Keratinocyte (primary cell): Measurements from ENCODE around the gene ERC1. TPM values are rescaled to one million over a fixed set of nuclear protein-coding genes. Genes with fewer than 3 reads are reported as not detected.

Experiments used
- DNase-seq: peaks from one replicate; pipeline ENCODE4 v3.0.0-alpha.2; 2011; ENCODE audit warnings: low read depth, missing footprints, low spot score
- FAIRE-seq: peaks from 2 replicates; lab custom pipeline; 2011; peaks lifted over from hg19 to GRCh38; lab: Jason Lieb, UNC
- H2AFZ ChIP-seq: 2 replicates; pipeline ENCODE4 v1.6.0; 2012; ENCODE audit warnings: low read length, control low read depth, inconsistent platforms; ENCODE audit not compliant: control insufficient read depth
- H3K27ac ChIP-seq: 2 replicates; pipeline ENCODE4 v1.5.1; 2011; ENCODE audit warnings: low read length; ENCODE audit not compliant: control insufficient read depth, insufficient read depth
- H3K27me3 ChIP-seq: 3 replicates; pipeline ENCODE4 v1.6.0; 2011; ENCODE audit warnings: low read length; ENCODE audit not compliant: control insufficient read depth, insufficient read depth; ENCODE audit errors: extremely low read depth
- H3K36me3 ChIP-seq, 2 experiments: 2 replicates in 1 of 2; 3 replicates in 1 of 2; pipeline ENCODE4 v1.5.1; 2011; ENCODE audit warnings: low read length in 2 of 2, mild to moderate bottlenecking in 1 of 2; ENCODE audit not compliant: control insufficient read depth in 2 of 2, insufficient read depth in 2 of 2; ENCODE audit errors: extremely low read depth in 1 of 2
- H3K4me1 ChIP-seq: 3 replicates; pipeline ENCODE4 v1.5.1; 2011; ENCODE audit warnings: low read length; ENCODE audit not compliant: control insufficient read depth, insufficient read depth; ENCODE audit errors: extremely low read depth
- H3K4me2 ChIP-seq: 3 replicates; pipeline ENCODE4 v1.6.0; 2011; ENCODE audit warnings: low read depth, low read length; ENCODE audit not compliant: control insufficient read depth, insufficient read depth; ENCODE audit errors: extremely low read depth
- H3K4me3 ChIP-seq, 3 experiments: fragments of 200-600 bp in 1 of 3; sonication (generic) in 1 of 3; 2 replicates in 2 of 3; 3 replicates in 1 of 3; pipeline ENCODE4 v1.5.1; 2011 to 2016; ENCODE audit warnings: low read length in 3 of 3, mild to moderate bottlenecking in 3 of 3, control low read depth in 2 of 3, inconsistent platforms in 1 of 3, low read depth in 1 of 3, mixed read lengths in 1 of 3, mixed run types in 1 of 3, moderate library complexity in 1 of 3; ENCODE audit not compliant: control insufficient read depth in 2 of 3, insufficient read depth in 2 of 3; ENCODE audit errors: extremely low read depth in 1 of 3
- H3K79me2 ChIP-seq: 2 replicates; pipeline ENCODE4 v1.6.0; 2012; ENCODE audit warnings: low read length; ENCODE audit not compliant: control insufficient read depth, insufficient read depth
- H3K9ac ChIP-seq: 3 replicates; pipeline ENCODE4 v1.6.0; 2011; ENCODE audit warnings: low read length; ENCODE audit not compliant: control insufficient read depth, insufficient read depth; ENCODE audit errors: extremely low read depth
- H3K9me1 ChIP-seq: 3 replicates; pipeline ENCODE4 v1.6.0; 2011; ENCODE audit warnings: low read length; ENCODE audit not compliant: control insufficient read depth, insufficient read depth; ENCODE audit errors: extremely low read depth
- H3K9me3 ChIP-seq: 2 replicates; pipeline ENCODE4 v1.5.1; 2012; ENCODE audit warnings: low read depth, low read length; ENCODE audit not compliant: control insufficient read depth
- H4K20me1 ChIP-seq: 3 replicates; pipeline ENCODE4 v1.6.0; 2011; ENCODE audit warnings: low read length; ENCODE audit not compliant: control insufficient read depth, insufficient read depth; ENCODE audit errors: extremely low read depth
- EZH2 ChIP-seq: IDR thresholded peaks from one replicate; pipeline ENCODE4 v1.6.1; 2012; ENCODE audit warnings: inconsistent platforms, mild to moderate bottlenecking, low read length, moderate library complexity
- dilution Hi-C: fragments of 300-500 bp; cut with MboI; formaldehyde crosslinking; loops from one replicate; pipeline ENCODE4 v1.7.0; 2020; ENCODE audit warnings: low sequenced_read_pairs; ENCODE audit not compliant: extremely low pct_ligation_motif_present
- polyA plus RNA-seq, 5 experiments: library from polyadenylated mRNA; depleted of rRNA in 3 of 5; stranded (reverse) in 3 of 5; stranded (forward) in 1 of 5; unstranded in 1 of 5; fragments of >200 nt; gene quantifications; 1 replicate in 1 of 5; 2 replicates in 3 of 5; 3 replicates in 1 of 5; pipeline versions ENCODE4 v1.2.1 to v1.2.3, GENCODE V29; 2011 to 2012; ENCODE audit warnings: missing spikeins in 2 of 5, low read depth in 1 of 5, low replicate concordance in 1 of 5
- TF ChIP-seq, protein P1 (sequence below), 3 experiments: IDR thresholded peaks in 1 of 3; conservative IDR thresholded peaks in 1 of 3; optimal IDR thresholded peaks in 1 of 3; 2 replicates in 2 of 3; 3 replicates in 1 of 3; pipeline versions ENCODE3 to v1.5.1; 2011; ENCODE audit warnings: low read length in 3 of 3, mild to moderate bottlenecking in 3 of 3, moderate library complexity in 2 of 3, control low read depth in 1 of 3, inconsistent platforms in 1 of 3; ENCODE audit not compliant: insufficient read depth in 2 of 3; ENCODE audit errors: extremely low read depth in 1 of 3

ERC1 gene
- polyA plus RNA-seq, 1 donor (not counting 4 experiments of a cell fraction or from before 2014, with no cell fraction given) = 16.1 TPM

DNA sequence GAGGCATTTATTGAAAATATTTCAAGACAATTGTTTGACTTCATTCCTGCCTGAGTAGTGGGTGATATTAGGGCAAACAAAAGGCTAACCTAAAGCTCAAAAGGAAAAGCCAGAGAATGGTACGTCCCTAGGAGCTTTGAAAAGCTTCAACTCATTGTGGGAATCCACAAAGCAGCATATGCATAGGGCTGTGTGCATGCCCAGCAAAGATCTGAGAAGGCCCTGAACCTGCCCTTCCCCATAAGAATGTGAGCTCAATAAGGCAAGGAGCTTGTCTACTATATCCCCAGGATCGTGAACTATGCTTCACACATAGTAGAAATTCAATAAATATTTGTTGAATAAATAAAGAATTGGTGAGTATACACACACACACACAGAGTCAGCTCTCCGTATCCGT lies 22.5 kb upstream of the ERC1 start:
- H3K36me3 ChIP-seq = no peaks in the 10 kb centered on the region
- H3K9ac ChIP-seq = no peak overlapping the region
- no peaks in the 10 kb centered on the region for H3K9me3 ChIP-seq
- H3K27me3 ChIP-seq = no peaks in the 10 kb centered on the region
- no peak overlapping the region for H3K4me2 ChIP-seq
- no peaks in the 10 kb centered on the region for H3K4me1 ChIP-seq
- dilution Hi-C loops = no loop called here
- H3K4me3 ChIP-seq = no peak overlapping the region
- TF ChIP-seq, protein P1, sequence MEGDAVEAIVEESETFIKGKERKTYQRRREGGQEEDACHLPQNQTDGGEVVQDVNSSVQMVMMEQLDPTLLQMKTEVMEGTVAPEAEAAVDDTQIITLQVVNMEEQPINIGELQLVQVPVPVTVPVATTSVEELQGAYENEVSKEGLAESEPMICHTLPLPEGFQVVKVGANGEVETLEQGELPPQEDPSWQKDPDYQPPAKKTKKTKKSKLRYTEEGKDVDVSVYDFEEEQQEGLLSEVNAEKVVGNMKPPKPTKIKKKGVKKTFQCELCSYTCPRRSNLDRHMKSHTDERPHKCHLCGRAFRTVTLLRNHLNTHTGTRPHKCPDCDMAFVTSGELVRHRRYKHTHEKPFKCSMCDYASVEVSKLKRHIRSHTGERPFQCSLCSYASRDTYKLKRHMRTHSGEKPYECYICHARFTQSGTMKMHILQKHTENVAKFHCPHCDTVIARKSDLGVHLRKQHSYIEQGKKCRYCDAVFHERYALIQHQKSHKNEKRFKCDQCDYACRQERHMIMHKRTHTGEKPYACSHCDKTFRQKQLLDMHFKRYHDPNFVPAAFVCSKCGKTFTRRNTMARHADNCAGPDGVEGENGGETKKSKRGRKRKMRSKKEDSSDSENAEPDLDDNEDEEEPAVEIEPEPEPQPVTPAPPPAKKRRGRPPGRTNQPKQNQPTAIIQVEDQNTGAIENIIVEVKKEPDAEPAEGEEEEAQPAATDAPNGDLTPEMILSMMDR (optimal IDR thresholded peaks at IDR 0.05 in 1 of 3, IDR thresholded peaks at IDR 0.05 in 1 of 3, conservative IDR thresholded peaks at IDR 0.05 in 1 of 3; ENCODE audit: extremely low read depth in 1 of 3, insufficient read depth in 2 of 3, low read length in 3 of 3) = no peak
- no peak for TF ChIP-seq EZH2
- H2AFZ ChIP-seq = no peak overlapping the region
- H4K20me1 ChIP-seq = no peaks in the 10 kb centered on the region
- FAIRE-seq (no peak), DNase-seq (no peak)
- H3K27ac ChIP-seq = no peak overlapping the region
- H3K9me1 ChIP-seq = no peaks in the 10 kb centered on the region
- no peaks in the 10 kb centered on the region for H3K79me2 ChIP-seq

DNA sequence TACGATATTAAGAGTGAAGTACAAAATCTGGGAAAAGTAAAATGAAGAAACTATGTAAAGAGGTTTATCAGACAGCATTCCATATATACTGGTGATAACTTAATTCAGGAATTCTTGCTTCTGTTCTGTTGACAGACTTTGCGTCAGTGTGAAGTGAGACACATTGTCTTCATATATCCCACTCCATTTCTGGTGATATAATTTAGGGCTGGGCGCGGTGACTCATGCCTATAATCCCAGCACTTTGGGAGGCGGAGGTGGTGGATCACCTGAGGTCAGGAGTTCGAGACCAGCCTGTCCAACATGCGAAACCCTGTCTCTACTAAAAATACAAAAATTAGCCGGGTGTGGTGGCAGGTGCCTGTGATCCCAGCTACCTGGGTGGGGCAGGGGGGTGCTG lies 21.2 kb upstream of the ERC1 start:
- no peak for DNase-seq
- H3K9me3 ChIP-seq = no peaks in the 10 kb centered on the region

More for the DNA sequence above, 21.2 kb upstream of the ERC1 start:
- H3K79me2 ChIP-seq = no peaks in the 10 kb centered on the region
- H4K20me1 ChIP-seq = no peaks in the 10 kb centered on the region
- no peaks in the 10 kb centered on the region for H3K4me1 ChIP-seq
- H3K9ac ChIP-seq = no peak overlapping the region
- no peaks in the 10 kb centered on the region for H3K27me3 ChIP-seq
- FAIRE-seq = no peak
- TF ChIP-seq, protein P1 (optimal IDR thresholded peaks at IDR 0.05 in 1 of 3, IDR thresholded peaks at IDR 0.05 in 1 of 3, conservative IDR thresholded peaks at IDR 0.05 in 1 of 3; ENCODE audit: extremely low read depth in 1 of 3, insufficient read depth in 2 of 3, low read length in 3 of 3) = no peak
- TF ChIP-seq EZH2 = no peak
- dilution Hi-C loops = no loop called here
- no peaks in the 10 kb centered on the region for H3K36me3 ChIP-seq
- H3K4me3 ChIP-seq = no peak overlapping the region
- no peaks in the 10 kb centered on the region for H3K9me1 ChIP-seq
- no peak overlapping the region for H2AFZ ChIP-seq
- H3K4me2 ChIP-seq = no peak overlapping the region
- no peak overlapping the region for H3K27ac ChIP-seq
